Measurements from ENCODE around the gene RIC8B. TPM values are rescaled to one million over a fixed set of nuclear protein-coding genes. Genes with fewer than 3 reads are reported as not detected.
"Not testable (repeated sequence)": the region's sequence is repeated elsewhere in the genome, so short reads cannot be mapped to it uniquely, and the experiment has no call there.

The RIC8B gene
- total RNA-seq, 1 donor from 2014 or later = 16.7 TPM

- Histone ChIP-seq H3K27ac (no peak overlapping the region), H3K4me3 (no peak overlapping the region), H3K27me3 (ENCODE audit: low read depth) (peaks cover 17% of the 10 kb centered on the region), H3K9me3 (no peaks in the 10 kb centered on the region), H3K4me1 (peaks cover 4% of the 10 kb centered on the region), H3K36me3 (no peaks in the 10 kb centered on the region)
- DNase-seq (no peak), ATAC-seq (no peak)
- no peak for TF ChIP-seq CTCF (IDR thresholded peaks at IDR 0.05)
- intact Hi-C loops (cut with DNase I) = no loop called here
These were observed 140.5 kb downstream of the RIC8B start for GRCh38 chr12:106914796-106915634.

GRCh38 chr12:106915635-106916026, 141.1 kb downstream of the RIC8B start:
- H3K4me1 ChIP-seq = peaks cover 4% of the 10 kb centered on the region
- no peaks in the 10 kb centered on the region for H3K36me3 ChIP-seq
- ATAC-seq = no peak
- intact Hi-C loops (cut with DNase I) = no loop called here
- no peak overlapping the region for H3K4me3 ChIP-seq
- TF ChIP-seq CTCF (IDR thresholded peaks at IDR 0.05) = no peak
- no peaks in the 10 kb centered on the region for H3K9me3 ChIP-seq
- H3K27ac ChIP-seq = no peak overlapping the region
- DNase-seq = no peak
- H3K27me3 ChIP-seq (ENCODE audit: low read depth) = peaks cover 21% of the 10 kb centered on the region

- Histone ChIP-seq H3K4me3 (no peak overlapping the region), H3K9me3 (no peaks in the 10 kb centered on the region), H3K27ac (no peak overlapping the region), H3K27me3 (ENCODE audit: low read depth) (peaks cover 7% of the 10 kb centered on the region), H3K36me3 (no peaks in the 10 kb centered on the region), H3K4me1 (peaks cover 4% of the 10 kb centered on the region)
- ATAC-seq (no peak), DNase-seq (no peak)
- intact Hi-C loops (cut with DNase I) = no loop called here
- TF ChIP-seq CTCF (IDR thresholded peaks at IDR 0.05) = no peak
These were observed 143.0 kb downstream of the RIC8B start for GRCh38 chr12:106917503-106917902.

- no peak for TF ChIP-seq CTCF (IDR thresholded peaks at IDR 0.05)
- intact Hi-C loops (cut with DNase I) = no loop called here
- H3K9me3 ChIP-seq = no peaks in the 10 kb centered on the region
- H3K4me1 ChIP-seq = peaks cover 4% of the 10 kb centered on the region
- ATAC-seq (no peak), DNase-seq (no peak)
- no peaks in the 10 kb centered on the region for H3K36me3 ChIP-seq
- peaks cover 7% of the 10 kb centered on the region for H3K27me3 ChIP-seq (ENCODE audit: low read depth)
- H3K4me3 ChIP-seq = no peak overlapping the region
- H3K27ac ChIP-seq = no peak overlapping the region
These were observed 144.3 kb downstream of the RIC8B start for GRCh38 chr12:106918746-106919145.

- no peaks in the 10 kb centered on the region for H3K9me3 ChIP-seq
- no peak overlapping the region for H3K27ac ChIP-seq
- DNase-seq (no peak), ATAC-seq (peak in 1 of 2 donors; percentile 59)
- peaks cover 4% of the 10 kb centered on the region for H3K4me1 ChIP-seq
- intact Hi-C loops (cut with DNase I) = loop anchor here (10.0 kb wide), 1 partner anchor 535 kb away; no protein-coding TSS in a partner anchor
- H3K27me3 ChIP-seq (ENCODE audit: low read depth) = peaks cover 7% of the 10 kb centered on the region
- H3K4me3 ChIP-seq = no peak overlapping the region
- peak; percentile 81 for TF ChIP-seq CTCF (IDR thresholded peaks at IDR 0.05)
- no peaks in the 10 kb centered on the region for H3K36me3 ChIP-seq
These were observed 145.5 kb downstream of the RIC8B start for GRCh38 chr12:106919910-106920544.

- H3K36me3 ChIP-seq; H3K4me3 ChIP-seq; DNase-seq; H3K27ac ChIP-seq; H3K9me3 ChIP-seq; ATAC-seq; H3K4me1 ChIP-seq; H3K27me3 ChIP-seq (ENCODE audit: low read depth): not testable (repeated sequence)
- intact Hi-C loops (cut with DNase I) = loop anchor here (10.0 kb wide), 1 partner anchor 537 kb away; no protein-coding TSS in a partner anchor
These were observed 147.5 kb downstream of the RIC8B start for GRCh38 chr12:106921976-106922375.

GRCh38 chr12:106923594-106923993, 149.1 kb downstream of the RIC8B start:
- intact Hi-C loops (cut with DNase I) = loop anchor here (10.0 kb wide), 1 partner anchor 539 kb away; no protein-coding TSS in a partner anchor
- H3K36me3 ChIP-seq; H3K27ac ChIP-seq; ATAC-seq; H3K9me3 ChIP-seq; H3K27me3 ChIP-seq (ENCODE audit: low read depth); DNase-seq; H3K4me1 ChIP-seq; H3K4me3 ChIP-seq: not testable (repeated sequence)
